ENCODE measurements around the gene PSD.

Gene PSD

GRCh38 chr10:102420714-102421506 is 2.3 kb upstream of the PSD start, which contains the start of gene FBXL15:
FBXL15 (plus strand) TSS chr10:102420836; CDS start chr10:102421130, 294 bp downstream.
- peak; percentile 90 for DNase-seq (ENCODE audit: low spot score)
- FAIRE-seq, result peak; percentile 69

- DNase-seq (ENCODE audit: low spot score) (no peak), FAIRE-seq (no peak)
These were observed 1.7 kb upstream of the PSD start for GRCh38 chr10:102420181-102420713.

GRCh38 chr10:102419269-102420180 is 940 bp upstream of the PSD start:
- FAIRE-seq, result no peak
- DNase-seq (ENCODE audit: low spot score), result no peak

GRCh38 chr10:102416695-102417094 is 1.9 kb downstream of the PSD start:
- FAIRE-seq, result no peak
- DNase-seq (ENCODE audit: low spot score), result no peak

GRCh38 chr10:102416283-102416682 is 2.3 kb downstream of the PSD start:
- no peak for FAIRE-seq
- no peak for DNase-seq (ENCODE audit: low spot score)

- FAIRE-seq, result no peak
- no peak for DNase-seq (ENCODE audit: low spot score)
These were observed 3.8 kb downstream of the PSD start for GRCh38 chr10:102414749-102415148.

GRCh38 chr10:102413806-102414561 is 4.6 kb downstream of the PSD start:
- DNase-seq (ENCODE audit: low spot score) (no peak), FAIRE-seq (no peak)

- DNase-seq (ENCODE audit: low spot score), result peak; percentile 47
These were observed 5.4 kb downstream of the PSD start for GRCh38 chr10:102413053-102413705.

GRCh38 chr10:102412293-102412692 is 6.3 kb downstream of the PSD start:
- no peak for FAIRE-seq
- DNase-seq (ENCODE audit: low spot score), result no peak

More at GRCh38 chr10:102413053-102413705, 5.4 kb downstream of the PSD start:
- no peak for FAIRE-seq

GRCh38 chr10:102411341-102412255 is 7.0 kb downstream of the PSD start:
- DNase-seq (ENCODE audit: low spot score) (no peak), FAIRE-seq (no peak)

- FAIRE-seq, result no peak
- DNase-seq (ENCODE audit: low spot score), result no peak
These were observed 8.0 kb downstream of the PSD start for GRCh38 chr10:102410429-102411073.

GRCh38 chr10:102409604-102410428 is 8.8 kb downstream of the PSD start:
- DNase-seq (ENCODE audit: low spot score) (no peak), FAIRE-seq (no peak)

- FAIRE-seq (no peak), DNase-seq (ENCODE audit: low spot score) (no peak)
These were observed 9.6 kb downstream of the PSD start for GRCh38 chr10:102408728-102409603.

GRCh38 chr10:102408131-102408727 is 10.4 kb downstream of the PSD start:
- DNase-seq (ENCODE audit: low spot score) (no peak), FAIRE-seq (no peak)

GRCh38 chr10:102407425-102408130 is 11.0 kb downstream of the PSD start:
- DNase-seq (ENCODE audit: low spot score), result no peak
- FAIRE-seq, result no peak

GRCh38 chr10:102406815-102407214 is 11.8 kb downstream of the PSD start:
- FAIRE-seq (no peak), DNase-seq (ENCODE audit: low spot score) (no peak)

Data from RCC 7860 (cell line).